Medulla oblongata (tissue), 1 donor: Measurements from ENCODE around the gene PRR29.

Experiments used
- DNase-seq: peaks from one replicate; pipeline ENCODE4 v3.0.0-alpha.2; 2015; ENCODE audit errors: extremely low spot score

Gene PRR29

DNA sequence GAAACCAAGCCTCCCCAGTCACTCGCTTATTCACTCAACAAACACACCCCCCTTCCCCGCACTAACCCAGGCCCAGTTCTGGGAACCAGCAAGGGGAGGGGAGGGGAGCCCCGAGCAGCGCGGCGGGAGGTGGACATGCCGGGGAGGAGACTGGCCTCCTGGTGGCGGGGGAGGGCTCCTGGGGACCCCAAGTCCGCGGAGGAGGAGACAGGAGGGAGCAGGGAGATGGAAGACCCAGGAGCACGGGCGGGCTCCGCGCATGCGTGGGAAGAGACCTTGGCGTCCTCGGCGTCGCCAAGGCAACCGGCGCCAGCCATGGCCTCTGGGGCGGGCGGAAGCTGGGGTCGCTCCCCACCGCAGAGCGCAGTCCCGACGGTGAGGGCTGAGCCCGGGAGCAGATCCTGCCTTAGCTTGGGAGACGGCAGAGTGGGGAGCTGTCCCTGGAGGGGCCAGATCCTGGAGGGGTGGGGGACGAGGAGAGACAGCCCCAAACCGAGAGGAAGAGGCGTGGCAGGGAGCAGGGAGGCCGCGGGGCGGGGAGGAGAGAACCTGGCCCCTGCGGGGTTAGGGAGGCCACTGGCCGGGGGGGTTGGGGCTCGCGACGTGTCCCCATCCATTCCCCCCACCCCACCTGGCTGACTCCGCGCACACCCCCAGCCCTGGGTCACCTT, at the start of gene PRR29:
Gene PRR29, plus strand, starts transcription at position 302 of the 671 bp plus-strand sequence. Its CDS starts 14 bp downstream, at position 316.
- peak; percentile 22 for DNase-seq

DNA sequence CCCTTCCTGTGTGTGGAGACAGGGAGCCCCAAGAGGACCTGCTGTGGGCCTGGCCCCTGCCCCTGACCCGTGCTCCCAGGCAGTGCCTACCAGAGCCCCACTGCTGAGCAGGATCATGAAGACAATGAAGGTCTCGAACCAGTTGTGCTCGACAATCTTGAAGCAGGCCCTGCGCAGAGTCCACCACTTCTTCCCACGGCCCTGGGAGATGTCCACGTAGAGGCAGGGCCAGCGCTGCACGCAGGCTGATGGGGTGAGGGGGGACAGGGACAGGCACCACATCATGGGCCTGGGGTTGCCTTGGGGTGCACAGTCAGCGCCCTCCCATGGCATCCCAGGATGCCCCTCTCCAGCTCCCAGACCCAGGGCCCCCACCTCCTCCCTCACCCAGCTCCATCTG, 49.6 kb upstream of the PRR29 start:
- DNase-seq = no peak

DNA sequence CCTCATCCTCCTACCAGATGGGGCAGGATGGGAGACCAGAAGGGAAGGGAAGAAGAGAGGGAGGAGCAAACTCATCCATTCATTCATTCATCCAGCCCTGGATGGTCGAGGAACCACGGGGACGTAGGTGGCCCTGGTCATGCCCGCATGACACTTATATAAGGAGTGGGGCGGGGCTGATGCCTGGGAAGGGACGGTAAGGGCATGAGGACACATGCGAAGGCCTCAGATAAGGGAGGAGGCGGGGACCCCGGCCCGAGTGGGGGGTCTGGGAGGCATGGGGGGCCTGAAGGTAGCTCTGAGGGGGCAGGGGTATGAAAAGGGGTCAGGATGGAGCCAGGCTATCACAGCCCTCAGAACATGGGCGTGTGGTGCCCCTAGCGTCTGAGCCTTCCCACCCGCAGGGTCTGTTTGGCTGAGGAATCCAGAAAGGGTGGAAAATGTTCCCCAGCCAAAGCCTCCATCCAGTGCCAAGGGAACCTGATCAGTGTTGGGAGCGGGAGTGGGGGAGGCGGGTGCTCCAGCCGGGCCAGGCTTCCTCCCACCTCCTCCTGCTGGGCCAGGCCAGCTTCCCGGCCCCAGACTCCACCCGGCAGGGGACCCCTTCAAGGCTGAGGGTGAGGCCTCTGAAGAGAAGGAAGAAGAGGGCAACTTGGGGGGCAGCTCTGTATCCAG, 48.4 kb upstream of the PRR29 start:
- no peak for DNase-seq

DNA sequence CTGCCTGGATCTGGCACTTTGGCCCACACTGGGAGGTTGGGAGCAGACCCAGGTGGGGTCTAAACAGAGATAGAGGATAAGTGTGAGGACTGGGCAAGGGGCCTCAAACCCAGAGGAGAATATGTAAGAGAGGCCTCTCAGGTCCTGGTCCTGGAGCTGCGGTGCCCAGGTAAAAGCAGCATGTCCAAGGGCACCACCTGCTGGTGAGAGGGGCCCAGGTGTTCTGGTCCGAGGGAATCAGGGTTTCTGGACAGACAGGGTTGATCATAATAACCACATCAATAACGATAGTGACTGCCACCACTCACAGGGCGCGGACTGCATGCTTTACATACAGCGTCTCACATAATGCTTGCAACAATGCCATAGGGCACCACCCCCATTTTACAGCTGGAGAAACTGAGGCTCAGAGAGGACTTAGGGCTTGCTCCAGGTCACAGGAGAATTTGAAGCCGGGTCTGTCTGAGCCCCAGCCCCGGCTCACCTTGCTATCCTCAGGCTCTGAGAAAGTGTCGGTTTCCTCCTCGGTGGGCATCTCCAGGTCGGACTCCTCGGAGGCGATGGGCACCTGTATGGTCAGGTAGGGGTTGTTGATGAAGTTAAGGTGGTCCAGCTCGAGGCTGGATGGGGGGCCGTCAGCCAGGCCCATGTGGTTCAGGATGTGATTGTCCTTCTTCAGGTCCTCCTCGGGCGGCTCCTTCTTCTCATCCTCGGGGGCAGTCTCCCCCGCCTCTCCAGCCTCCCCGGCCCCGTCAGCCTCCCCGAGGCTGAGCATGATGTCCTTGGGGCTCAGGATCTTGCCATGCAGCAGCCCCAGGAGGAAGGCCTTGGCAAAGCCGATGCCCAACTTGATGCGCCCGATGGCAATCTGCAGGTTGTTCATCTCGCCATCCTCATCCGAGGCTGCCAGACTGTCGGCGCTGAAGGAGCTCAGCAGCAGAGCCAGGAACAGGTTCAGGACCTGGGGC, 46.9 kb upstream of the PRR29 start:
- no peak for DNase-seq

DNA sequence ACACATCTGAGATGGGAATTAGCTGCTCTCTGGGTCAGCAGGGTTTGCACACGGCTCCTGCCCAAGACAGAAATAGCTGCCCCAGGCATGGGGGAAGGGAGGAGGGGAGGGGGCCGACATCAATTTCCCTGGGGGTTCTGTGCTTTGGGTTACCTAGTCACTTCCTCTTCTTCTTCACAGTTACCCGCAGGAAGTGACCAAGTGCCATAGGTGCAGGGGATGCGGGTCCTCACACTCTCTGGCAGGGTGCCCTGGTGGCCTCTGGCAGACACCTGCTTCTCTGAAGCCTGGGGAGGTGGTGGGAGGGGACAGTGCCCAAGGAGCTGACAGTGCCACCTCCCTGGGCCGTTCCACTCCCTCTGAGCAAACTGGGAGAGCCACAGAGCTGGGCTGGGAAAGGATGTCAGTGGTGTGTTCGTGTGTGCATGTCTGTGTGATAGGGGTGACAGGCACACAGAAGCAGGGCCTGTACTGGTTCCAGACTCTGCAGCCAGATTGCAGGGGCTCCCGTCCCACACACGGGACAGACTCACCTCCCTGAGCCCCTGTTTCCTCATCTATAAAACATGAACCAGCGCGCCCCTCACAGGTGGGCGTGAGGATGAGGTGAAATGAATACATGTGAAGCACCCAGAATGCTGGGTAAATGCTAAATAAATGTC, 43.6 kb upstream of the PRR29 start:
- DNase-seq = no peak

DNA sequence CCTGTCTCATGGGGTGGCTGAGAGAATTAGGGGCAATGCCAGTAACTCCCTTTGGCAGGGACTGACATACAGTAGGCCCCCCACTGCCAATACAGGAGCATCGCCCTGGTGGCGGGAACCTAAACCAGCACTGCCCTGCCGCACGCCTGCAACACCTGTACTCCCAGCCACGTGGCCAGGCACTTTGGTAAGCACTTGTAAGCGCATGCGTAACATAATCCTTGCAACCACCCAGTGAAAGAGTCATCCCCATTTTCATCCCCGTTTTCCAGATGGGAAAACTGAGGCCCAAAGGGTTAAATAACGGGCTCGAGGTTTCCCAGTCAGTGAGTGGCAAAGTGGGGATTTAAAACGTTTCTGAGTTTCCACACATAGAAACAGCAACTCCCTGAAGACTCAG, 42.9 kb upstream of the PRR29 start:
- DNase-seq = no peak

DNA sequence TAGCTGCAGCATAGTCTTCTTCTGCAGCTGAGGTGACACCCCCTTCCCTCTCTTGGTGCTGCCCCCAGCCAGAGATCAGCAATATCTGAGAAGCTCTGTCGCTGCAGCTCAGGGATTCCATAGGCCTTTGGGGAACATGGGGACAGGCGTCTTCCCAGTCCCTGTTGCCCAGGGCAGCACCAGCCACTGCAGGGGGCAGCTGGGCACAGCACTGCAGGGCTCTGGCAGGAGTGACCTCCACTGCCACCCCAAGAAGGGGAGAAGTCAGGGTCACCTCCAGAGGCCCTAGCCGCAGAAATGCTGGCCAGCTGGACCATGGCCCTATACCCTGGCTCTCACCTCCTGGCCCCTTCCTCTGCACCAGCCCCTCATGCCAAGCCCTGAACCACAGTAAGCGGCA, 42.4 kb upstream of the PRR29 start:
- no peak for DNase-seq

DNA sequence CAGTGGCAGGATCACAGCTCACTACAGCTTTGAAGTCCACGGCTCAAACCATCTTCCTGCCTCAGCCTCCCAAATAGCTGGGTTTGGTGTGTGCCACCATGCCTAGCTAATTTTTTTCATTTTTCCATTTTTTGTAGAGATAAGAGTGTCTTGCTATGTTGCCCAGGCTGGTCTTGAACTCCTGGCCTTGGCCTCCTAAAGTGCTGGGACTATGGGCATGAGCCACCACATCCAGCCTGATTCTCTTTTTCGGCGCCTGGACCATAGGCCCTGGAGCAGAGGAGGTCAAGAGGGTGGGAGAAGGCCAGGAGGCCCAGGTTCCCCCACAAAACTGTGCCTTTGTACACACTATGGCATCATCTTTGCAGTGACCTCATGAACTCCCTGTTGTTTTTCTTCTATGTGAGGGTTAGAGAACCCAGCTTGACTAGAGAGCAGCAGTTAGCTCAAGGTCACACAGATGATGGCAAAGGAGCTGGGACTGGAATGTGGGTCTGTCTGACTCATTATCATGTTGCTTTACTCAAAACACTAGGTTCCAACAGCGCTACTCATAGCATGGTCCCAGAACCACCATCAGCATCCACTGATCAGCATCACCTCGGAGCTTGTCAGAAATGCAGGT, 41.7 kb upstream of the PRR29 start:
- DNase-seq = no peak

DNA sequence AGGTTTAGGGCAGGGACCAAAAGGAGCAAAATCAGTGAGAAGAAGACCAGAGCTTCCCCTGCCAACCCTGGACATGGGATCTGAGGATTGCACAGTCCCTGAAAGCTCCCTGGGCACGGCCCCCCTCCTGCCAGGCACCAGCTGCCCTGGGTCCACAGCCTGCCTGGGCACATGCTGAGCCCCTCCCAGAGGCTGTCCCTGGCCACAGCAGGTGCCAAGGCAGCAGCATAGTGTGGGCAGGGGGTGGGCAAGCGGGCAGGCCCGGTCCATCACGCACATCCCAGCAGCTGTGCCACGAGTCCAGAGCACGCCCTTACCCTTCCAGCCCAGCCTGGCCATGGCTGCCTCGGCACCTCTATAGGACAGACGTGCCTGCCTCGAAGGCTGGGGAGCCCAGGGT, 38.1 kb upstream of the PRR29 start:
- no peak for DNase-seq

DNA sequence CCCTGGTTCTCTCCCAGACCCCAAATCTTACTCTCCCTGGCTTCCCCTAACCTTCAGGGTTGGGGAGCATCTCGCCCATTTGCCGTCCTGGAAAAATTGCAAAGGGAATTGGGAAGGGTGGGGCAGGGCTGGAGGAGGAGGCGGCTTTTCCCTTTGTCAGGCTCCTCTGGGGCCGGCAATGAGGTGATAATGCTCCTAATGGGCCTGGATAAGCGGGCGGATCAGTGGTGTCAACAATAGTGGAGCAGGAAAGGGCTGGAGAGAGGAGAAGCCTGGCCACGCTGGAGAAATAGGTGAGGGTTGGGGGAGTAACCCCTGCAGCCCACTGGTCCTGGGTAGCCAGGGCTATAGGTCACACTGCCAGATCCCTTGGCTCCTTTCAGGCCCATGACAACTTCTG, 37.7 kb upstream of the PRR29 start:
- no peak for DNase-seq

DNA sequence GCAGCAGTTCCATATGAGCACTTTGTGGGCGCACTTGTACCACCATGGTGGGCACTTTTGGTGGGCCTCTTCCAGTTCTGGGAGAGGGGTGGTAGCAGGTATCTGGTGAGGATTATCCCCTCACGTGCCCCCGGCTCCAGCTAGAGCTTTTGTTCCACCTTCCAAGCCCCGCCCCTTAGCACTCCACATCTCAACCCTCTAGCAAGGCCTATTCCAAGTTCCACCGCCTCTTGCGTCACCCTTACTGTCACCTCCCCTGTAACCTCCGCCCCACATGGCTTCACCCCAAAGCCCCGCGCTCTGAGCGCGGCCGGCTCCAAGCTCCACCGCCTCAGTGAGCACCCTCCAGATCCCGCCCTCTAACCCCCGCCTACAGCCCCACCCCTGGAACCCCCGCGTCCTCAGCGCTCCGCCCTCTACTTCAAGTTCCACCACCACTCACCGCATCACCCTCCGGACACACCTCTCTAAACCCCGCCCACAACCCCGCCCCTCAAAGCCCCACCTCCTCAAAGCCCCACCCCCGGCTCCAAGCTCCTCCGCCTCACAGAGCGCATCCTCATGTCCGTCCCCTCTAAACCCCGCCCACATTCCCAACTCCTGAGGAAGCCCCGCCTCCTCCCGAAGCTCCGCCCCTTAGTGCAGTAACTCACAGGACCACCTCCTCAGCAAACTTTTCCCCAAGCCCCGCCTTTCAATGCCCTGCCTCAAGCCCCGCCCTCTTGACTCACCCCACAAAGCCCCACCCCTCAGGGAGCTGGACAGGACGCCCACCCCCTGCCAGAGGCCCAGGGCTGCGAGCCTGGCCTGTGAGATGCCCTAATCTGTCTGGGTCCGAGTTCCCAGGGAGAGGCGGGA, 36.6 kb upstream of the PRR29 start:
- DNase-seq = no peak

DNA sequence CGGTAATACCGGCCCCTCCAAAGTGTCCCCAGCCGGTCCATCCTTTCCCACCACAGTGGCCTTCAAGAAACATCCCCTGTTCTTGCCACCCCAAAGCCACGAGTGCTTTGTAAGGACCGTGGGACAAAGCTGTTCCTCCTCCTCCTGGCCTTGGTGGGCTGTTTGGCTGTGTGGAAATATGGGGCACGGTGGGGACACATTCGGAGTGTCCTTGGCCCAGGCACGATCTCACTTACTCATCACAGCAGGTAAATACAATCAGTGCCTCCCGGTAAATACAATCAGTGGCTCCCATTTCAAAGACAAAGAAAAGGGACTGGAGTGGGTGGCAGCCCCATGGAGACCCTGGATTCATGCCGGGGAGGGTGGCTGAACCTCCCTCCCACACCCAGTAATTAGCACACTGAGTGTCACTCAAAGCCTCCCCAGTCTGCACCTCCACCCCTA, 35.8 kb upstream of the PRR29 start:
- DNase-seq = no peak

DNA sequence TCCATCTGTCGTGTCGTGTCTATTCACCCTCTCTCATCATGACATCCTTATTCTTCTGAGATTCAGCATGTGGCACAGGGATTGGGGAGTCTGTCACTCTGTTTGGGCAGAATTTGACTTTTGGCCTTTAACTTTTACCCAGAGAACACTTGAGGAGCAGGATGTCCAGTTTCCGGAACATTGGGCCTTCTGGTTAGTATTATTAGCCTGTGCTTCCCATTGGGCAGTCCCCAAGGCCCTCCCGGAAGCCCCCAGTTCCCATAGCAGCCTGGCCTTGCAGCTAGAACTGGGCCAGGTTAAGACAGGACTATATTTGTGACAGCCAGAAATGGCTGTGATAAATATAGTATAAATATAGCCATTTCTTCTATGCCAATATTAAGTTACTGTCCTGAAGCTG, 35.0 kb upstream of the PRR29 start:
- no peak for DNase-seq

DNA sequence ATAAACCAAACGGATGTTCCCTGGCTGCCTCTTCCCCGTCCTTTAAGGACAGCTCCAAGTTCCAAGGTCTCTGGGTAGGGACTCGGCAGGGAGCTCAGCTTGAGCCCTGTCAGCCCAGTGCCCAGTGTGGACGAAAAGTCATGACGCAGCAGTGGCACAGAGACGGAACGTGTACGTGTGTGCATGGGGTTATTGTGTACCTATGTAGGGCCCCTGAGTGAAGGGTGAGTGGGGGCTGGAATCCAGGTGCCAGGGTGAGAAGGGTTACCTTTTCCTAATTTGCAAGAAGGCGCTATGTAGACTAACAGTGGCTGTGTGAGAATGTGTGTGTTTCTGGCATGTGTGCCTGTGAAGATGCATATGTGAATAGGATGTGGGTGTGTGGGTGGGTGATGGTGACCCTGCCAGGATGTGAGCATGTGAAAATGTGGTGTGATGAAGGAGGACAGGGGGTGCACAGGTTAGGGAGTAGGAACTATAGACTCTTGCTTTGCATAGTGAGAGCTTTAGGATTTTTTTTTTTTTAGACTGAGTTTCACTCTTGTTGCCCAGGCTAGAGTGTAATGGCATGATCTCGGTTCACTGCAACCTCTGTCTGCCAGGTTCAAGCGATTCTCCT, 31.4 kb upstream of the PRR29 start:
- DNase-seq = no peak

DNA sequence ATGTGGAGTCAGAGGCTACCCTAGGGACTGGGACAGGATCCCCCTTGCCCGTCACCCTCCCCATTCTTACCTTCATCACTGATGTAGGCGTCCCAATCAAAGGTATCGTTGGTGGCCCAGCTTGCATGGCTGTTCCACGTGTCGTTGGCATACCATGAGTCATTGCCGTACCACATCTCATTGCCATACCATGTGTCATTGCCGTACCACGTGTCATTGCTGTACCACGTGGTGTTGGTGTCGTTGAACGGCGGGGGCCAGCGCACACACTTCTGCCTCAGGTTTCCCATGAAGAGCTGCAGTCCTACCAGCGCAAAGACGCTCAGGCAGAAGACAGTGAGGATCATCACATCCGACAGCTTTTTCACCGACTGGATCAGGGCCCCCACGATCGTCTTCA, 30.2 kb upstream of the PRR29 start:
- no peak for DNase-seq

DNA sequence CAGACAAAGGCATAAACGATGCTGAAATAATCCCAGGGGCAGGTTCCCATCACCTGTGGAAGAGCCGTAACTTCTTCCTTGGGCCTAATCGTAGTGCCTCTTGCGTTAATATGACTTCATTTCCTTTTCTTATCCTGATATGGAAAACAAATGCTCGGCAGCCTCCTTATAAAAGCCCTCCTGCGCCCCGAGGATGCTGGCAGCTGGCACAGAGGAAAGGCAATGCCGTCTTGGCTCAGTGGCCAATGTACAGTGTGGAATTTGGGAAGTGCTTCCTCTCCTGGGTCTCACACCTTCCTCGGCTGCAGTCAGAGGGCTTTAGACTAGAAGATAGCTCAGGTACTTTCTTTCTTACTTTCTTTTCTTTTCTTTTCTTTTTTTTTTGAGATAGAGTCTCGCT, 28.9 kb upstream of the PRR29 start:
- no peak for DNase-seq

DNA sequence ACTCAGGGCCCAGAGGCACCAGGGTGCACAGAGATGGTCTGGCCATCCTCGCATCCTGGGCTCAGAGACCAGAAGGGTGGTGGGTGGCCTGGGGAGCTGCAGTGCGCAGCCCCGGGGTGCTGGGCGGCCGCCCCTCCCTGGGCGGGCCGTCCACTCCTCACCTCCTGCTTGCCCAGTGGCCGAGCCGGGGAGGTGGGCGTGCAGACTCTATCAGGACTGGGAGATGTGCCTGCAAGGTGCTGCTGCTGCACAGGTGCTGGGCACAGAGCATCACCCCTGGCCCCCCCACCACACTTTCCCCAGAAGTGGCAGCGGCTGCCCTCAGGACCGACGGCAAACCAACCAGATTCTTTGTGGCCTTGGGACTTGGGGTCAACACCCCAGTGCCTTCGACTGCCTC, 25.4 kb upstream of the PRR29 start, which contains the start of gene SCN4A:
Gene SCN4A, minus strand, starts transcription at position 123 of the 400 bp plus-strand sequence. Its CDS starts 77 bp downstream, at position 46.
- no peak for DNase-seq

DNA sequence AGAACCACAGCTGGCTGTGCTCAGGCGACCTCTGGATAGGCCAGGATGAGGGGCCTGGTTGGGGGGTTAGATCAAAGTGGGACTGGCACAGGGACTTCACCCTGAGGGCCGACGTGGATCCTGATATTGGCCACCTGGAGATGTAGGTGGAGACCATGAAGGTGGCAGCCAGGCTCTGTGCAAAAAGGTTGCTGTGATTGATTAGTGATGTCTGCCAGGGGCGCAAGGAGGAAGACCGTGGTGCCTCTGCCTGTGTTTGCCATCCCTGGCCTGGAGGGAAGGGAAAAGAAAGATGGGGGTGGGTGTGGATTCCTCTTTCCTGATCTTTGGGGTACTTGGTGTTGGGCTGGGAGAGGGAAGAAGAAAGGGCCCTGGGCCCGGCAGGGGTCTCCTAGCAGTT, 24.9 kb upstream of the PRR29 start:
- DNase-seq = no peak

DNA sequence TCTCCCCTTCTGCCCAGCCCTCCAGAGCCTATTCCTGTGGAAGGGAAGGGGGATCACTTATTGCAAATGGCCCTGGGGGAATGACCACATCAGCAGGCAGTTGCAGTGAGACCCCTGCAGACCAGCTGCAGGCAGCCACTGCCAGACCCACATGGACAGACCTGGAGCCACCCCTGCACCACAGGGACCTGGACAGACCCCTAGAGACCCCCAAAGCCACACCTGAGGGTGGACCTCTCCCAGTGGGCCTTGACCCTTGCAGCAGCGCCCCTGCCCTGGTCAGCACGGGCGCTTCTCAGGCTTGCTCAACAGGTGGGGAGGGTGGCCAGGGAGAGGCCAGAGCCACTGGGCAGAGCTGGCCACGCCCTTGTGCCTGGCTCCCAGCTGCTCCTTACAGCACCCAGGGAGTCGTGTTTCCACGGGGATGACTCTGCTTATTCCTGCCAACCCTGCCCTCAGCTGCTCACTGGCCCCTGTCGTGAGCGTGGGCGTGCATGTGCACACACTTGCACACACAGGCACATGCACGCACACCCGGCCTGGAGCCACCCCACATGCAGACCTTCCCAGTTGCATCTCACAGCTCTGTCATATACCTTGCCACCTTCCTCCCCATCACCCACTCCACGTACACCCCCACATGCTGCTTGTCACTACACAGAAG, 24.1 kb upstream of the PRR29 start:
- no peak for DNase-seq
